Measurements from ENCODE around the gene GRID1.
A peak's percentile ranks its signal among the peaks of the same experiment; 100 is the strongest.

Gene GRID1

GRCh38 chr10:86366033-86366901 is at the start of gene GRID1:
Gene GRID1, minus strand, starts transcription at chr10:86366795.
- H3K4me3 ChIP-seq, result peak within 1 kb of the TSS; percentile 54 to 73
- DNase-seq, result peak; percentile 26 to 67
- H3K27ac ChIP-seq, result peak within 1 kb of the TSS in 1 of 2 donors; percentile 31
- H3K9me3 ChIP-seq, result no peaks in the 10 kb centered on the region
- intact Hi-C loops (cut with DNase I; ENCODE audit: low total_unique reads), result no loop called here
- peaks cover 0 to 37% of the 10 kb centered on the region in 2 donors for H3K27me3 ChIP-seq
- no peak for TF ChIP-seq CTCF (IDR thresholded peaks at IDR 0.05)
- no peaks in the 10 kb centered on the region for H3K36me3 ChIP-seq
- peaks cover 0 to 36% (median 21%) of the 10 kb centered on the region in 4 donors for H3K4me1 ChIP-seq

- H3K9me3 ChIP-seq, result no peaks in the 10 kb centered on the region
- TF ChIP-seq CTCF (IDR thresholded peaks at IDR 0.05), result no peak
- H3K4me1 ChIP-seq, result peaks cover 0 to 23% (median 17%) of the 10 kb centered on the region in 4 donors
- H3K4me3 ChIP-seq, result no peak overlapping the region
- no peak overlapping the region for H3K27ac ChIP-seq
- no peak for DNase-seq
- no peaks in the 10 kb centered on the region for H3K27me3 ChIP-seq
- intact Hi-C loops (cut with DNase I; ENCODE audit: low total_unique reads), result no loop called here
- H3K36me3 ChIP-seq, result no peaks in the 10 kb centered on the region
These were observed 49.0 kb upstream of the GRID1 start for GRCh38 chr10:86415583-86415982.

- no peak for DNase-seq
- no peak overlapping the region for H3K27ac ChIP-seq
- H3K4me3 ChIP-seq, result no peak overlapping the region
These were observed 48.5 kb upstream of the GRID1 start for GRCh38 chr10:86415116-86415515.

GRCh38 chr10:86413046-86413728 is 46.6 kb upstream of the GRID1 start:
- TF ChIP-seq CTCF (IDR thresholded peaks at IDR 0.05), result no peak
- DNase-seq, result no peak
- no peaks in the 10 kb centered on the region for H3K27me3 ChIP-seq
- H3K4me3 ChIP-seq, result no peak overlapping the region
- intact Hi-C loops (cut with DNase I; ENCODE audit: low total_unique reads), result no loop called here
- H3K27ac ChIP-seq, result peak overlapping the region in 1 of 2 donors; percentile 25
- H3K9me3 ChIP-seq, result no peaks in the 10 kb centered on the region
- no peaks in the 10 kb centered on the region for H3K36me3 ChIP-seq
- H3K4me1 ChIP-seq, result peaks cover 0 to 28% (median 19%) of the 10 kb centered on the region in 4 donors

More at GRCh38 chr10:86415116-86415515, 48.5 kb upstream of the GRID1 start:
- H3K27me3 ChIP-seq, result no peaks in the 10 kb centered on the region
- H3K4me1 ChIP-seq, result peaks cover 0 to 26% (median 18%) of the 10 kb centered on the region in 4 donors
- intact Hi-C loops (cut with DNase I; ENCODE audit: low total_unique reads), result no loop called here
- no peak for TF ChIP-seq CTCF (IDR thresholded peaks at IDR 0.05)
- no peaks in the 10 kb centered on the region for H3K36me3 ChIP-seq
- no peaks in the 10 kb centered on the region for H3K9me3 ChIP-seq

- H3K4me1 ChIP-seq, result peaks cover 0 to 28% (median 19%) of the 10 kb centered on the region in 4 donors
- H3K36me3 ChIP-seq, result no peaks in the 10 kb centered on the region
- DNase-seq, result no peak
- intact Hi-C loops (cut with DNase I; ENCODE audit: low total_unique reads), result no loop called here
- TF ChIP-seq CTCF (IDR thresholded peaks at IDR 0.05), result no peak
- no peaks in the 10 kb centered on the region for H3K9me3 ChIP-seq
- peak overlapping the region in 1 of 2 donors; percentile 53 for H3K27ac ChIP-seq
- H3K4me3 ChIP-seq, result no peak overlapping the region
- H3K27me3 ChIP-seq, result no peaks in the 10 kb centered on the region
These were observed 45.4 kb upstream of the GRID1 start for GRCh38 chr10:86411852-86412560.
